ENCODE results near the gene MRPL53.
"Not testable (repeated sequence)": the region's sequence is repeated elsewhere in the genome, so short reads cannot be mapped to it uniquely, and the experiment has no call there.

Gene MRPL53

GRCh38 chr2:74444498-74445318, 27.8 kb downstream of the MRPL53 start:
- DNase-seq: no peak

DNA sequence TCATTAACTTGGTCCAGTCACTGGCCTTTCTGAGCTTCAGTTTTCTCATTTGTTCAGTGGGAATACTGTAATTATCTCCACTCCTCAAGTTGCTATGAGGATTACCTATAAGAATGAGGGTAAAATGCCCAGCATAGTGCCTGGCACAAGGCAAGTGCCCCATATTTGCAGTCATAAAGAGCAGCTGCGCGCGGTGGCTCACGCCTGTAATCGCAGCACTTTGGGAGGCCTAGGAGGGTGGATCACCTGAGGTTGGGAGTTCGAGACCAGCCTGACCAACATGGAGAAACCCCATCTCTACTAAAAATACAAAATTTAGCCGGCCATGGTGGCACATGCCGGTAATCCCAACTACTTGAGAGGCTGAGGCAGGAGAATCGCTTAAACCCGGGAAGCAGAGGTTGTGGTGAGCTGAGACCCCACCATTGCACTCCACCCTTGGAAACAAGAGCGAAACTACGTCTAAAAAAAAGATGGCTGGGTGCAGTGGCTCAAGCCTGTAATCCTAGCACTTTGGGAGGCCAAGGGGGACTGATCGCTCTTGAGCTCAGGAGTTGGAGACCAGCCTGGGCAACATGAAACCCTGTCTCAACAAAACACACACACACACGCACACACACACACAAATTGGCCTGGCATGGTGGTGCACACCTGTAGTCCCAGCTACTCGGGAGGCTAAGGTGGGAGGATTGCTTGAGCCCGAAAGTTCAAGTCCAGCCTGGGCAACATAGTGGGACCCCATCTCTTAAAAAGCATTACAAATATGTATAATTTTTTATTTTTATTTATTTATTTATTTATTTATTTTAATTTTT, 29.8 kb downstream of the MRPL53 start:
- DNase-seq: not testable (repeated sequence)

GRCh38 chr2:74441690-74442482, 30.6 kb downstream of the MRPL53 start, which contains the start of gene RTKN:
Gene RTKN, minus strand, starts transcription at chr2:74441937. Its CDS starts 121 bp downstream, at chr2:74441816.
- DNase-seq: no peak

DNA sequence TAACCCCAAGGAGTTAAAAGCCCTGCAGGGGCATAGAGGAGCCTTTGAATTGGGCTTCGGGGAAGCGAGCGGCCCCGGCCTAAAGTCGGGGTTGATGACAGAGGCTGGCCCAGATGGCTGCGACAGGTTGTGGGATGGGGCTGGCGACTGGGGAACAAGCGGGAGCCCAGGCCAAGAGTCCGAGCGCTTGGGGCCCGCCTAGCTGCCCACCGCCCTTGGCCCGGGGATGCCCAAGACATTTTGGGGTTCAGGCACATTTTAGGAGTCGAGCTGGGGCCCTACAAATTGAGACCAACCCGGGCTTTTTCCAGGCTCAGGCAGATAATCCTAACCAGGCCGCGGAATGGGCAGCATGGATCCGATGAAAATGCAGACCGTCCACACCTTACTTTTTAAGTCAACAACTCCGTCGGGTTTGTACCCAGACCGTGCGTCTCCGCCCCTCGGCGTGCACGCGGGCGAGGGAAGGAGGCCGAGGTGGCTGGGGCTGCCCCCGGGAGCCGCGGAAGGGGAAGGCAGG, 31.2 kb downstream of the MRPL53 start:
- DNase-seq: no peak

DNA sequence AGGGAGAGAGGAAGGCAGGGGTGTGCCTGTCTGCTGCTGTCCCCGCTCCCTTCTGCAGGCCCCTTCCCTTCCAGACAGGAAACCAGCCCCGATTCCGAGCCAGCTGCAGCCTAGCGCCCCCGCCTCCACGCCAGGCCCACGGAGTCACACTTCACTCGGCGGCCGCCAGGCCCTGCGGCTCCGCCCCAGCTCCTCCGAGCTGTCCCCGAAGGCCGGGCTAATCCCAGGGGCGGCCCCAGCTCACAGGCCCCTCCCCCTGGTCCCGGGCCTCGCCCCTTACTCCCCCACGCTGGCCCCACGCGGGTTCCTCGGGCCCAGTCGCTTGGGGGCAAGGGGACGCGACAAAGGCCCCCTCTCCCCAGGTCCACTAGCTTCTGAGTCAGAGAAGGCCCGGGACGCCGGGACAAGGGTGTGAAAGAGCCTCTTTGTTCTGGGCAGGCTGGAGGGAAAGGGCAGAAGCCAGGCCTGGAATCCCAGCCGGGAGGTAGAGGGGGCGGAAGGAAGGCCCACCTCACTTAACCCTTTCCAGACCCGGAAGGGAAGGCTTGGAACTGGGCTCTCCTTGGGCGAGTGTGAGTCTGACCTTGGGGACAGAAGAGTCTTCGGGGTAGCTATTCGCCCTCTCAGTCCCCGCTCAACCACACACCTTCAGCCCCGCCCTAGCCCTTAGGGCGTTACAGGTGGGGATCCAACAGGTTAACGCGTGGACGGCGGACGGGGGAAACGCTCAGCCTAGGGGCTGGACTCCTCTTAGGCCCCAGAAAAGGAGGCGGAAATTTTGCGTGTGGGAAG, 31.9 kb downstream of the MRPL53 start:
- DNase-seq: no peak

DNA sequence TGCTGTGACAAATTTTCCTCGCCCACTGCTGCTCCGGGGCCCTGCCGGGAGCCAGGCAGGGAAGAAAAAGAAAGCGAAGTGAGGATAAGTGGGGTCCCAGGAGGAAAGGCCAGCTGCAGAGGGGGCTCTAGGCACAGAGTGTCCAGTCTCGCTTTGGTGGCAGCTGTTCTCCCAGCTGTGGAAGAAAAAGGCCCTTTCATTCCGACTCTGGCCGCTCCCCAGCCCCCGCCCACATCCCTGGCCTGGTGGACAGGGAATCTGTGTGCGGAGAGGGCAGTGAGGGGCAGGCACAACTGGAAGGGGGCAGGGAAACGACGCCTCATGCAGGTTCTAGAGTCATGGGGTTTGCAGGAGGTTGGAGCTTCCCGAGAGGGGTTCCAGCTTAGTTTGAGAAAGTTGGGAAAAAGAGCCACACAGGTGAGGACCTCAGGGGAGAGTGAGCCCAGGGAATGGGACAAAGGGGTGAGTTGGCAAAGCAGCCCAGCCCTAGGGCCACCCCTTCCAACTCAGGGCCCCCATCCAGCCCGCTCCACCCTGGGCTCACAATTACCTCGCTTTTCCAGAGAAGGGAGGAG, 32.6 kb downstream of the MRPL53 start:
- no peak for DNase-seq

GRCh38 chr2:74439373-74439772, 33.1 kb downstream of the MRPL53 start:
- no peak for DNase-seq

GRCh38 chr2:74438248-74438647, 34.2 kb downstream of the MRPL53 start:
- DNase-seq: no peak

- no peak for DNase-seq
Observed at GRCh38 chr2:74436848-74437695, 35.4 kb downstream of the MRPL53 start.

- no peak for DNase-seq
Observed at GRCh38 chr2:74436111-74436805, 36.2 kb downstream of the MRPL53 start.

GRCh38 chr2:74430502-74430901, 42.0 kb downstream of the MRPL53 start:
- no peak for DNase-seq

- no peak for DNase-seq
Observed at GRCh38 chr2:74429487-74430451, 42.7 kb downstream of the MRPL53 start.

DNA sequence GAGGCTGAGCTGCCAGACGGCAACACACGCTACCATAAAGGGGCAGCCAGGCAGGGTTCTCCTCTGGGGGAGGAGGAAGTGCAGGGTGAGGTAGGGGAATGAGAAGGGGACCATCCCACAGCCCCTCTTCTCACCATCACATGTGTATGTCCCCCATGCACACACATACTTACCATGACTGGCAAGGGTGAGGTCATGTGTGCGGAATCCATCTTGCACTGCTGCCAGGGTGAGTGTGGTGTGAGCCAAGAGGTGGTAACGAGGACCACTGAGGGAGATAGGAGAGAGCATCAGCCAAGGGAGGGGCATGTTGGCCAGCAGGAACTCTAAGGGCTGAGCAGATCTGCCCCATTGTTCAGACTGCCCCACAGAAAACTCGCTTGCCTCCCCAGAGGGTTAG, 43.8 kb downstream of the MRPL53 start:
- no peak for DNase-seq

GRCh38 chr2:74427551-74427950, 44.9 kb downstream of the MRPL53 start:
- no peak for DNase-seq

DNA sequence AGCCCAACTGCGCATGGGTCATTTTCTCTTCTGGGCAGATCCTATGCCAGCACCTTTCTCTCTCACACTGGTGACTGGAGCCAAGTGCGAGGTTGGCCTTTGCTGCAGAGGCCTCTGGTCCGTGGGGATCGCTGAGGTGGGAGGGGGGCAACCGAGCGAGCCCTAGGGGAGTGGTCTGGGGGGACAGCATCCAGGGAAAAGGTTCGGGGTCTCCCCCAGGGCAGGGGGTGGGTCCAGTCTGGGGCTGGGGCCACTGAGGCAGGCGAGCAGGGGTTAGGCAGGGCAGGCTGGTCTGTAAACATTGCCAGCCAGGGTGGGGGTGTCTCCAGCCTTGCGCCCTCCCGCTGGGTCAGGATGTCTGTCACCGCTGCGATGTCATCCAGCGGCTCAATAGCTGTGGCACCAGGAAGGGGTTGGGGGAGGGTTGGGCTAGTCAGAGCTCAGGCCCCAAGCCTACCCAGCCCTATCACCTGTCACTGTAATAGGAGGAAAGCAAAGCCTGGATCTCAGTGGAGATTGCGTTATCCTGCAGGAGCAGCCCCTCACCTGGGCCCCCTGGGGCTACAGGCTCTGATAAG, 46.2 kb downstream of the MRPL53 start:
- DNase-seq: no peak

DNA sequence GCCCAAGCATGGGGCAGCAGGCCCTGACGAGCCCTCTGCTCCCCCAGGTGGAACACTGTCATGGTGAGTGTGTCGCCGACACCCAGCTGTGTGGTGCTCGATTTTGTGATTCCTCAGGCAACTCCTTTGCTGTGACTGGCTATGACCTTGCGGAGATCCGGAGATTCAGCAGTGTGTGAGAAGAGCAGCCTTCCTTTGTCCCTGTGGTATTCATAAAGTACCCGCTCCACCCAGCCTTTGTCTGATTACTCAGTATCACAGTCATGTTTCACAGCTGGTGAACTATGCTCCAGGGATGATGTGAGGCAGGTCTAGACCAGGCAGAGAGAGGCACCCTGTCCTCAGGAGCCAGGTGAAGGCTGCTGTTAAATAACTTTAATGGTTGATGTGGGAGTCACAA, 47.0 kb downstream of the MRPL53 start:
- no peak for DNase-seq

DNA sequence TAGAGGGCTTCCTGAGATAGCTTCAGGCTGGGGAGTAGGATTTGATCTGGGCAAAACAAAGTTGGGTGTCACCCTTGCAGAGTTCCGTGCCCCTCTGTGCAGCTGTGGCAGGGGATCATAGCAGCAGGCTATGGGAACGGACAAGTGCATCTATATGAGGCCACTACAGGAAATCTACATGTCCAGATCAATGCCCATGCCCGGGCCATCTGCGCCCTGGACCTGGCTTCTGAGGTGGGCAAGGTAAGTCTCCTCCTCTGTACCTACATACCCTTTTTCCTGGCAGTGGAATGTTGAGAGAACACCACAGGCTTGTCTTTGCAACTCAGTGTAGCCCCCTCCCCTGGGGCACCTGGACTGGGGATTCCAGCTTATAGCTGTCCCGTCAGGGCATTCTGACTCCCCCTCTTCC, 47.5 kb downstream of the MRPL53 start:
- no peak for DNase-seq
